ENCODE results near the gene SORBS2. TPM values are rescaled to one million over a fixed set of nuclear protein-coding genes. Genes with fewer than 3 reads are reported as not detected.
"Not testable (repeated sequence)": the region's sequence is repeated elsewhere in the genome, so short reads cannot be mapped to it uniquely, and the experiment has no call there.

SORBS2 gene
- total RNA-seq, 2 donors from 2014 or later = 7.0 to 13.8 TPM

DNA sequence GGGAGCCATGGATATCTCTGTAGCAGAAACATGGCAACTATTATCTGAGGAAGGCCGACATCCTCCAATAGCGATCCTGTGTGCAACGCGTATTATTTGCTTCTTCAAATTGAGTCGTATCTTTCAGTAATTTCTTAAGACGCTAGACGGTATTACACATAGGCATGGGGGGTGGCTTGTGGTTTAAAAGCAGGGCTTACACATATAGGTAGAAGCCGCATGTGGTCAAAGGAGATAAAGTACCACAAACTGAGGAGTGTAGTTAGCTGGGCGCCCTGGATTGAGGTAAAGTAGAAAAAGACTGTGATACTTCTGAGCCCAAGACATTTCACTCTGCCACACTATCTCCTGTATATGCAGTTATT lies 94.6 kb downstream of the SORBS2 start:
- no peak overlapping the region for H3K27ac Mint-ChIP-seq
- TF ChIP-seq, protein P1, sequence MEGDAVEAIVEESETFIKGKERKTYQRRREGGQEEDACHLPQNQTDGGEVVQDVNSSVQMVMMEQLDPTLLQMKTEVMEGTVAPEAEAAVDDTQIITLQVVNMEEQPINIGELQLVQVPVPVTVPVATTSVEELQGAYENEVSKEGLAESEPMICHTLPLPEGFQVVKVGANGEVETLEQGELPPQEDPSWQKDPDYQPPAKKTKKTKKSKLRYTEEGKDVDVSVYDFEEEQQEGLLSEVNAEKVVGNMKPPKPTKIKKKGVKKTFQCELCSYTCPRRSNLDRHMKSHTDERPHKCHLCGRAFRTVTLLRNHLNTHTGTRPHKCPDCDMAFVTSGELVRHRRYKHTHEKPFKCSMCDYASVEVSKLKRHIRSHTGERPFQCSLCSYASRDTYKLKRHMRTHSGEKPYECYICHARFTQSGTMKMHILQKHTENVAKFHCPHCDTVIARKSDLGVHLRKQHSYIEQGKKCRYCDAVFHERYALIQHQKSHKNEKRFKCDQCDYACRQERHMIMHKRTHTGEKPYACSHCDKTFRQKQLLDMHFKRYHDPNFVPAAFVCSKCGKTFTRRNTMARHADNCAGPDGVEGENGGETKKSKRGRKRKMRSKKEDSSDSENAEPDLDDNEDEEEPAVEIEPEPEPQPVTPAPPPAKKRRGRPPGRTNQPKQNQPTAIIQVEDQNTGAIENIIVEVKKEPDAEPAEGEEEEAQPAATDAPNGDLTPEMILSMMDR (conservative IDR thresholded peaks at IDR 0.05) = no peak
- no peaks in the 10 kb centered on the region for H3K9me3 ChIP-seq (ENCODE audit: control insufficient read depth, low read length)
- H3K27ac ChIP-seq (ENCODE audit: low read depth, low read length) = no peak overlapping the region
- H3K27me3 ChIP-seq (ENCODE audit: control insufficient read depth, insufficient read depth, low read length, poor library complexity, severe bottlenecking) = no peaks in the 10 kb centered on the region
- peaks cover 2% of the 10 kb centered on the region for H3K36me3 Mint-ChIP-seq (ENCODE audit: low read depth)
- H3K4me3 ChIP-seq (ENCODE audit: low read length) = no peak overlapping the region
- H3K36me3 ChIP-seq (ENCODE audit: control insufficient read depth, insufficient read depth, low read length) = no peaks in the 10 kb centered on the region
- peaks cover 21% of the 10 kb centered on the region for H3K4me1 Mint-ChIP-seq
- peaks cover 3% of the 10 kb centered on the region for H3K4me1 ChIP-seq (ENCODE audit: control insufficient read depth, insufficient read depth, low read length)
- H3K9ac ChIP-seq (ENCODE audit: extremely low read depth, low read length, poor library complexity, severe bottlenecking) = no peak overlapping the region
- H3K4me3 Mint-ChIP-seq = no peak overlapping the region
- no peak for DNase-seq
- no peaks in the 10 kb centered on the region for H3K27me3 Mint-ChIP-seq (ENCODE audit: insufficient read depth)
- H3K9me3 Mint-ChIP-seq = peaks cover 7% of the 10 kb centered on the region
- WGBS, 2 experiments (ENCODE audit: insufficient coverage in 1 of 2, insufficient read length in 1 of 2) = 93 to 96% methylated on average over 7 to 9 of the region's 9 CpGs

DNA sequence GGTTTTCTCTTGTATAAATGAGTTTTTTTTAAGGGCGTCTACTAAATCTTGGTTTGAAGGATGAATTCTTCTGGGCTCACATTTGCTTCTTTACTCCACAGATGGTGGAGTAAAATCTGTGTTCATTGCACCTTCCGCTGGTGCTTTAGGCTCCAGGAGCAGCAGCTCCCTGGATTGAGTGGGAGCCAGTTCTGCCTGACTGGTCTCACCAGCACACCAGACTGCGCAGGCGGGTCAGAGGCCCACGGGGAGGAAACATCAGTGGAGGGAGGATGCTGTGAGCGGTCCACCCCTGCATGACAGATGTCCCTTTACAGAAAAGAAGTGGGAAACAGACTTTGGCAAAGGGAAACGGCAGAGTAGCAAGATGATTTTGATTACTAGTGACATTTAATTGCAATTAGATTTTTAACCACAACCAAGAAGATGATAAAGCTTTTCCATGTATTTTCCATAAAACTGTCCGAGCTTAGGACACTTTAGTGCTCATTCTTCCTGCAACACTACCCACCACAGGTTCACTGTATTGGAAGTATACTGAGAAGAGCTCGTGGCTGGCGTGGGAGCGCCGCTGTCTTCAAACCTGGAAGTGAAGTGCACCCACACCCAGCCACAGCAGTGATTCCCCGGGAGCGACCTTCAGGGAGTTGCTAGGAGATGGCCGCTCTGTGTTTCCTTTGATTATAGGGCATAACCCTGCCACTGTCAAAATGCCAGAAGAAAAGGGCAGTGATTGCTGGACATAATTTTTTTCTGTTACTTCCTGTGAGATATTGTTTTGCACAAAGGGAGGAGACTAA lies 95.2 kb downstream of the SORBS2 start:
- H3K4me1 Mint-ChIP-seq = peaks cover 20% of the 10 kb centered on the region
- no peak overlapping the region for H3K27ac Mint-ChIP-seq
- H3K9ac ChIP-seq (ENCODE audit: extremely low read depth, low read length, poor library complexity, severe bottlenecking) = no peak overlapping the region
- no peaks in the 10 kb centered on the region for H3K27me3 ChIP-seq (ENCODE audit: control insufficient read depth, insufficient read depth, low read length, poor library complexity, severe bottlenecking)
- H3K36me3 ChIP-seq (ENCODE audit: control insufficient read depth, insufficient read depth, low read length) = no peaks in the 10 kb centered on the region
- TF ChIP-seq, protein P1 (conservative IDR thresholded peaks at IDR 0.05) = no peak
- peaks cover 7% of the 10 kb centered on the region for H3K9me3 Mint-ChIP-seq
- no peaks in the 10 kb centered on the region for H3K27me3 Mint-ChIP-seq (ENCODE audit: insufficient read depth)
- no peak overlapping the region for H3K27ac ChIP-seq (ENCODE audit: low read depth, low read length)
- H3K4me1 ChIP-seq (ENCODE audit: control insufficient read depth, insufficient read depth, low read length) = peaks cover 5% of the 10 kb centered on the region
- H3K4me3 Mint-ChIP-seq = no peak overlapping the region
- 87 to 93% methylated on average over 8 to 15 of the region's 15 CpGs for WGBS, 2 experiments (ENCODE audit: insufficient coverage in 1 of 2, insufficient read length in 1 of 2)
- no peak overlapping the region for H3K4me3 ChIP-seq (ENCODE audit: low read length)
- H3K9me3 ChIP-seq (ENCODE audit: control insufficient read depth, low read length) = no peaks in the 10 kb centered on the region
- H3K36me3 Mint-ChIP-seq (ENCODE audit: low read depth) = peaks cover 2% of the 10 kb centered on the region
- DNase-seq = no peak

DNA sequence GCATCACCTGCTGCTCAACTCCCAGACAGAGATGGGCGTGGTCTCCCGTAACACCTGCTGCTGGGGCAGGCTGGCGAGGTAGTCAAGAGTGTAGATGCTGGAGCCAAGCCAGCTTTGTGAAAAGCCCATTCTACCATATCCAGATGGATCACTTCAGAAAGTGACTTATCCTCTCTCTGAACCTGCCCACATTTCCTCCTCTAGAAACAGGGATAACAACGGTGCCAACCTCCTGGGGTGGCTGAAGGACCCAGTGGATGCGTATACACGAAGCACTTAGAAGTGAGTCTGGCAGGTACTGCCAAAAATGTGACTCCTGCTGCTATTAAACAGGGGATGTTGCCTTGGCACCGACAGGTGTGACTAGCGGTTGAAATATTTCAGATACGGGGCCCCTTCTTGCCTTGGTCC lies 95.8 kb downstream of the SORBS2 start:
- Histone ChIP-seq H3K9ac (ENCODE audit: extremely low read depth, low read length, poor library complexity, severe bottlenecking) (no peak overlapping the region), H3K27ac (ENCODE audit: low read depth, low read length) (no peak overlapping the region), H3K4me3 (ENCODE audit: low read length) (no peak overlapping the region), H3K9me3 (ENCODE audit: control insufficient read depth, low read length) (no peaks in the 10 kb centered on the region), H3K27me3 (ENCODE audit: control insufficient read depth, insufficient read depth, low read length, poor library complexity, severe bottlenecking) (no peaks in the 10 kb centered on the region), H3K36me3 (ENCODE audit: control insufficient read depth, insufficient read depth, low read length) (no peaks in the 10 kb centered on the region), H3K4me1 (ENCODE audit: control insufficient read depth, insufficient read depth, low read length) (peaks cover 5% of the 10 kb centered on the region)
- WGBS, 2 experiments (ENCODE audit: insufficient coverage in 1 of 2, insufficient read length in 1 of 2) = 73 to 81% methylated on average over 6 to 9 of the region's 9 CpGs
- no peak overlapping the region for H3K4me3 Mint-ChIP-seq
- TF ChIP-seq, protein P1 (conservative IDR thresholded peaks at IDR 0.05) = no peak
- no peak for DNase-seq
- no peaks in the 10 kb centered on the region for H3K27me3 Mint-ChIP-seq (ENCODE audit: insufficient read depth)
- H3K9me3 Mint-ChIP-seq = peaks cover 7% of the 10 kb centered on the region
- peaks cover 2% of the 10 kb centered on the region for H3K36me3 Mint-ChIP-seq (ENCODE audit: low read depth)
- peaks cover 13% of the 10 kb centered on the region for H3K4me1 Mint-ChIP-seq
- no peak overlapping the region for H3K27ac Mint-ChIP-seq

DNA sequence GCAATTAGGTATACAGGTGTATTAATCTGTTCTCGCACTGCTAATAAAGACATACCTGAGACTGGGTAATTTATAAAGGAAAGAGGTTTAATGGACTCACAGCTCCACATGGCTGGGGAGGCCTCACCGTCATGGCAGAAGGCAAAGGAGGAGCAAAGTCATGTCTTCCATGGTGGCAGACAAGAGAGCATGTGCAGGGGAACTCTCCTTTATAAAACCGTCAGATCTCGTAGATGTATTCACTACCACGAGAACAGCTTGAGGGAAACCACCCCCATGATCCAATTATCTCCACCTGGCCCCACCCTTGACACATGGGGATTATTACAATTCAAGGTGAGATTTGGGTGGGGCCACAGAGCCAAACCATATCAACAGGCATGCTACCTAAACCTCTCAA lies 97.5 kb downstream of the SORBS2 start:
- H3K36me3 ChIP-seq (ENCODE audit: control insufficient read depth, insufficient read depth, low read length); H3K4me3 ChIP-seq (ENCODE audit: low read length); H3K4me3 Mint-ChIP-seq; H3K4me1 ChIP-seq (ENCODE audit: control insufficient read depth, insufficient read depth, low read length); H3K27me3 Mint-ChIP-seq (ENCODE audit: insufficient read depth); DNase-seq; H3K9ac ChIP-seq (ENCODE audit: extremely low read depth, low read length, poor library complexity, severe bottlenecking); H3K27me3 ChIP-seq (ENCODE audit: control insufficient read depth, insufficient read depth, low read length, poor library complexity, severe bottlenecking); H3K9me3 Mint-ChIP-seq; H3K9me3 ChIP-seq (ENCODE audit: control insufficient read depth, low read length); H3K27ac Mint-ChIP-seq; H3K36me3 Mint-ChIP-seq (ENCODE audit: low read depth); H3K27ac ChIP-seq (ENCODE audit: low read depth, low read length): not testable (repeated sequence)
- peaks cover 13% of the 10 kb centered on the region for H3K4me1 Mint-ChIP-seq
- WGBS, 2 experiments (ENCODE audit: insufficient coverage in 1 of 2, insufficient read length in 1 of 2) = 93 to 95% methylated on average over 4 to 5 of the region's 5 CpGs

Measured in endodermal cell (in vitro differentiated cells).